HG03521 (cell line): Measurements from ENCODE around the gene SMIM13.

Experiments
- ATAC-seq: cut with Tn5 transposase; IDR thresholded peaks from one replicate; pipeline ENCODE4 v1.9.1; 2021; ENCODE audit warnings: mild to moderate bottlenecking, moderate library complexity; ENCODE audit not compliant: unreplicated experiment

Gene SMIM13

DNA sequence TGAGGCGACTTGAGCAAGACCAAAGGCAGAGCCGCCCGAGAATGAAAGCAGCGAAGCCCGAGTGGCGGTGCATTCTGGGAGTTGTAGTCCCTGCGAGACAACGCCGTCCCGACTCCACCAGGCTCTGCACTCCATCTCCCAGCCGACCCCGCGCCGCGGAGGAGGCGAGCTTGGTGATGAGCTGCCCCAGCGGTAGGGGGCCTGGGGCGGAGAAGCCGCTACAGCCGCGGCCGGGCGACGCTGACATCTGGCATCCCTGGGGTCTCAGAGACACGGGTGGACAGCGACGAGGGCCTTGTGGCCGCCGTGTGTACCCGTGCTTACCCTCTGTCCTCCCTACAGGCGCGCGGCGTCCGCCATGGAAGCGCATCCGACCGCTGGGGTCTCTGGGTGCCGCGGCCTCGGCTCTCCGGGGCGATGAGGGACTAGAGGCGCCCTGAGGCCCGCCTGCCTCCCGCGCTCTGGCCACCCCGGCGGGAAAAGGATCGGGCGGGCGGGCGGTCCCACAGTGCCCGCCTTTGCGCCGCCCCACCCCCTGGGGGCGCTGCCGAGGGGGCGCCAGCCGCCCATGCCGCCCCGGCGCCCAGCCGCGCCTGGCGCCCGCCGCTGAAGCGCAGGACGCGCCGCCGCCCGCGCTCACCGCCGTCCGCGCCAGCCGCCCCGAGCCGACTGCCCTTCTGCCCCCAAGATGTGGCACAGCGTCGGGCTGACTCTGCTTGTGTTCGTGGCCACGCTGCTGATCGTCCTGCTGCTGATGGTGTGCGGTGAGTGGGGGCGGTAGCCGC lies at the start of gene SMIM13:
SMIM13 (plus strand) TSS at position 209 of the 785 bp plus-strand sequence; CDS start at position 689, 480 bp downstream.
- peak; percentile 87 for ATAC-seq

DNA sequence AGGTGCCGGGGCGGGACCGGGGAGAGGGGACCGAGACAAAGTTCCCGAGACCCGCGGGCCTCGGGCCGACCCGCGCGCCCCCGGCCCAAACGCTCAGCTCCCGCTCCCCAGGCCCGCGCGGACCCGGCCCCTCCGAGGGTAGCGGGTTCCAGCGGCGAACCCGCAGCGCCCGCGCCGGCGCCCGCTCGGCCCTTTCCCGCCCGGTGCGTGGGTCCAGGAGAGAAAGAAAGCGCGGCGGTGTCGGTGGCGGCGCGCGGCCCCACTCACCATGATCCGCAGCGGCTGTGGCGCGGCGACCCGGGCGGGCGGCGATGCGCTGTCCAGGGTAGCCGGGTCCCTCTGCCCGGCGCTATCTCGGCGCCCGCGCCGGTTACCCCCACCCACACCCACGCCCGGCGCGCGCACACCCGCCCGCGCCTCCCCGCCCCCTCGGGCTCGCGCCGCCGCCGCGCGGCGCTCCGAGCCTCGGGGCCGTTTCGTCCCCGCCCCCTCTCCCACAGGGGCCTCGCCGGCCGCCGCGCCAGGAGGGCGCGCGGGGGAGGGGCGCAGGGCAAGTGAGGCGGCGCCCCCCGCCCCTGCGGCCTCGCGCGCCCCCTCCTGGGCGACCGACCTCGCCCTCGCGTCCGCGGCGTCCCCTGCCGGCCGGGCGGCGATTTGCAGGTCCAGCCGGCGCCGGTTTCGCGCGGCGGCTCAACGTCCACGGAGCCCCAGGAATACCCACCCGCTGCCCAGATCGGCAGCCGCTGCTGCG lies 49.5 kb upstream of the SMIM13 start, which contains the start of gene ELOVL2:
ELOVL2 (minus strand) TSS at position 345 of the 751 bp plus-strand sequence; CDS start at position 270, 75 bp downstream.
- peak; percentile 59 for ATAC-seq

GRCh38 chr6:11044712-11045167 lies 48.9 kb upstream of the SMIM13 start:
- no peak for ATAC-seq

GRCh38 chr6:11050731-11051130 lies 42.9 kb upstream of the SMIM13 start:
- ATAC-seq = no peak

DNA sequence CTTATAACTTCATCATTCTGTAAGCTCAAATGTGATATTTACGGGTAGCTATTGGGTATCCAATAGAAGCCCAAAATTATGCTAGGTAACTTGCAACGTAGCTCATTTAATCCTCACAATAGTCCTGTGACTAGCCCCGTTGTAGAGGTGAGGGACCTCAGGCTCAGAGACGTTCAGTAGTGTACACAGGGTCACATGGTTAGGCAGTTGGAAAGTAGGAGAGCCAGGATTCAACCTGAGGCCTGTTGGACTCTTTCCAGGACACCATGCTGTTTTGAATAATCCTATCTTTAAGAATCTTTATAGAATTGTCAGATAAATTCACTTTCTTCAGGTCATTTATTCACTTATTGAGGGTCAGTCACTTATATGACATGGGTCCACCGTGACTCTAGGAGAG lies 40.3 kb upstream of the SMIM13 start:
- no peak for ATAC-seq

DNA sequence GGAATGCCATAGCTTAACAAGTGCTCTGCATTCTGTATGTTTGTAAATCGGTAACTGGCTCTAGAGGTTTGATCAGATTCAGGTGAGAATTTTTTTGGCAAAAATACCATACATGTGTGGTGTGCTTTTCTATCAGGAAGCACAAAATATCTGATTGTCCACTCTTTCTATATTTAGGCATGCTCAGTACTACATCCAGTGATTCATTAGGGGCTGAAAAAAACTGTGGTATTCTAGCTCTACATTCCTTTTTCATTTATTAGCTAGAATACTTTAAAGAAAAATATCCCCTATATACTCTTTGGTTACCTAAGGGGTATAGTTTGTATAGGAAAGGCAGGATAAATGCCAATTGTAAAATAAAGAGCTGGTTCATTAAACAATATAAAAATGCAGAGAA lies 38.9 kb upstream of the SMIM13 start:
- no peak for ATAC-seq

- no peak for ATAC-seq
Measured at GRCh38 chr6:11055127-11055627, 38.5 kb upstream of the SMIM13 start.

DNA sequence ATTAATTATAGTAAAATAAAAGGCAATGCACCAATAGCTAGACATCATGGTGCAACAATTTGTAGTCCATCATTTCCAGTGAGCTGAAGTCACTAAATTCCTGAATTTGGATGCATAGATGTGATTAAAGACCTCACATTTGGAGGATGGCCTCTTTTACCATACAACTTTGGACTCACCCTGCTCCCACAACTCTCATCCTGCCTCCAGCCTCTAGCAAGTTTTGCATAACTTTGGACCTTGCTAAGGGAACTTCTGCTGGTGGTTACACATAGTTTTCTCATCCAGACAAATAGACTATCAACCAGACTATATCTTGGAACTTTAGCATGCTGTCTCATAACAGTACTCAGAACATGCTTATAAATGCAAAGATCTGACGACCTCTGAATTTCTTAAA lies 36.8 kb upstream of the SMIM13 start:
- ATAC-seq = no peak

DNA sequence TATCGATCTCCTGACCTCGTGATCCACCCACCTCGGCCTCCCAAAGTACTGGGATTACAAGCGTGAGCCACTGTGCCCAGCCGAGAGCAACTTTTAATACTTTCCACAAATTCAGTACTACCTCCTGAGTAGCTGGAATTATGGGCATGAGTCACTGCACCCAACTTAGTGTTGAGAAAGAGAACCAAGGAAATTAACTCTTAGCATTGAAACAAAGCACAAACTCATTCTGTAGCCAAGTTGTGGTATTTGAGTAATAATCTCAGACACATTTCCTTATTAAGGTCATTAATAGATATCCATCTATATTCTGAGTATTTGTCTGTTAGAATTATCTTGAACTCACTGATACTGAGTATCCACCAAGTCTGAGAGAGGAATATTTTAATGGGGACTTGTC lies 35.2 kb upstream of the SMIM13 start:
- ATAC-seq = no peak

- no peak for ATAC-seq
Measured at GRCh38 chr6:11062083-11062482, 31.6 kb upstream of the SMIM13 start.

- ATAC-seq = no peak
Measured at GRCh38 chr6:11062715-11063114, 30.9 kb upstream of the SMIM13 start.

- no peak for ATAC-seq
Measured at GRCh38 chr6:11064836-11065235, 28.8 kb upstream of the SMIM13 start.

DNA sequence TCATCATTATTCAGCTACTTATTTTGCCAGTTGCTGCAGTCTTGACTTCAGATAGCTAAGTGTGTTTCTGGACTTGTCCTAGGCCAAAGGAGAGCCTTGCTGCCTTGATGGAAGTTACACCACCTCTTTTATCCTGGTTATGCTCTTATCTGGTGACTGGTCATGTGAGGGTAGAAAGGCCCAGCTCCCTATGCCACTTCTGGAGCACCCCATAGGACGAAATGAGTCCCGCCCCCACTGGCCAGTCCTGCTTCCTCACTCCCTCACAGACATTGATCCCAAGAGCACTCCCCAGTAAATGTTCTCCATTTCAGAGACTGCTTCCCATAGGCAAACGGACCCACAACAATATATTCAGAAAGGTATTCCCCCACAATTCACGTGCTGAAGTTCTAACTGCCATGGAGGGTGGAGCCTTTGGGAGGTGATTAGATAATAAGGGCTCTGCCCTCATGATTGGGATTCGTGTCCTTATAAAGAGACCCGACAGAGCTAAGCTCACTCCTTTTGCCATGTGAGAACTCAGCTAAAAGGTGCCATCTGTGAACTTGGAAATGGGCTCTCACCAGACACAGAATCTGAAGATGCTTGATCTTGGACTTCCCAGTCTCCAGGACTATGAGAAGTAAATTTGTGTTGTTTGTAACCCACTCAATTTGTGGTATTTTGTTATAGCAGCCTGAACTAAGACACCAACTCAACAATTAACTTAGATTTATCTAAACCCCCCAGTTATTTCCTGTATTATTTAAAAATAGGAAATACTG lies 28.0 kb upstream of the SMIM13 start:
- no peak for ATAC-seq

GRCh38 chr6:11066505-11067347 lies 26.9 kb upstream of the SMIM13 start:
- no peak for ATAC-seq

GRCh38 chr6:11067348-11067747 lies 26.3 kb upstream of the SMIM13 start:
- ATAC-seq = no peak

GRCh38 chr6:11069760-11070159 lies 23.9 kb upstream of the SMIM13 start:
- no peak for ATAC-seq

GRCh38 chr6:11072101-11072500 lies 21.5 kb upstream of the SMIM13 start:
- ATAC-seq = no peak

- ATAC-seq = no peak
Measured at GRCh38 chr6:11076540-11076939, 17.1 kb upstream of the SMIM13 start.

DNA sequence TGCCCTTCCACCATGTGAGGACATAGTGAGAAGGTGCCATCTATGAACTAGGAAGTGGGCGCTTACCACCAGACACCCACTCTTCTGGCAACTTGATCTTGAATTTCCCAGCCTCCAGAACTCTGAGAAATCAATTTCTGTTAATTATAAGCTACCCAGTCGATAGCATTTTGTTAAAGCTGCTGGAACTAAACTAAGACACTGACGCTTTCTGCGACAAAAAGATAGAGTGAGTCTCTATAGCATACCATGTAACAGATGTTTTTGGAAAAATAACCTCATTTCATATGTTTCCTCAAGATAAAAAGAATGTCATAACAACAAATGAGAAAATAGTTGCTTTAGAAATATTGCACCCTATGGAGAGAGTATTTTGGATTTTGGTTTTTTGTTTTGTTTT lies 15.4 kb upstream of the SMIM13 start:
- no peak for ATAC-seq

- no peak for ATAC-seq
Measured at GRCh38 chr6:11080296-11080695, 13.3 kb upstream of the SMIM13 start.
